ENCODE data around the gene RGS17.

- no peak for TF ChIP-seq EZH2 (IDR thresholded peaks at IDR 0.05)
- TF ChIP-seq, protein P1, sequence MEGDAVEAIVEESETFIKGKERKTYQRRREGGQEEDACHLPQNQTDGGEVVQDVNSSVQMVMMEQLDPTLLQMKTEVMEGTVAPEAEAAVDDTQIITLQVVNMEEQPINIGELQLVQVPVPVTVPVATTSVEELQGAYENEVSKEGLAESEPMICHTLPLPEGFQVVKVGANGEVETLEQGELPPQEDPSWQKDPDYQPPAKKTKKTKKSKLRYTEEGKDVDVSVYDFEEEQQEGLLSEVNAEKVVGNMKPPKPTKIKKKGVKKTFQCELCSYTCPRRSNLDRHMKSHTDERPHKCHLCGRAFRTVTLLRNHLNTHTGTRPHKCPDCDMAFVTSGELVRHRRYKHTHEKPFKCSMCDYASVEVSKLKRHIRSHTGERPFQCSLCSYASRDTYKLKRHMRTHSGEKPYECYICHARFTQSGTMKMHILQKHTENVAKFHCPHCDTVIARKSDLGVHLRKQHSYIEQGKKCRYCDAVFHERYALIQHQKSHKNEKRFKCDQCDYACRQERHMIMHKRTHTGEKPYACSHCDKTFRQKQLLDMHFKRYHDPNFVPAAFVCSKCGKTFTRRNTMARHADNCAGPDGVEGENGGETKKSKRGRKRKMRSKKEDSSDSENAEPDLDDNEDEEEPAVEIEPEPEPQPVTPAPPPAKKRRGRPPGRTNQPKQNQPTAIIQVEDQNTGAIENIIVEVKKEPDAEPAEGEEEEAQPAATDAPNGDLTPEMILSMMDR (IDR thresholded peaks at IDR 0.05), result no peak
These were observed 74.8 kb downstream of the RGS17 start for GRCh38 chr6:153056308-153056707.
